RWPE1 (cell line): Measurements from ENCODE around the gene WDR45.
A peak's percentile ranks its signal among the peaks of the same experiment; 100 is the strongest.

ENCODE experiments used
- CTCF ChIA-PET: fragments of 350-600 bp; sonication (Branson Sonifier 250); formaldehyde crosslinking; extraction: SDS; loops from one replicate; lab custom pipeline; 2021; lab: Yijun Ruan, JAX
- POLR2A ChIA-PET: fragments of 400-600 bp; formaldehyde crosslinking; extraction: SDS; loops from one replicate; lab custom pipeline; 2020; ENCODE audit warnings: antibody characterized with exemption; ENCODE audit not compliant: low non-redundant PET; lab: Yijun Ruan, JAX
- DNase-seq: peaks from one replicate; pipeline ENCODE4 v3.0.0; 2012; ENCODE audit warnings: low spot score
- H3K27ac ChIP-seq: fragments of 450-650 bp; 2 replicates; pipeline ENCODE4 v1.5.1; 2017
- TF ChIP-seq, protein P1 (sequence below): fragments of 450-650 bp; conservative IDR thresholded peaks from 2 replicates; pipeline ENCODE4 v1.5.1; 2017; ENCODE audit warnings: low read depth, mild to moderate bottlenecking

The WDR45 gene

DNA sequence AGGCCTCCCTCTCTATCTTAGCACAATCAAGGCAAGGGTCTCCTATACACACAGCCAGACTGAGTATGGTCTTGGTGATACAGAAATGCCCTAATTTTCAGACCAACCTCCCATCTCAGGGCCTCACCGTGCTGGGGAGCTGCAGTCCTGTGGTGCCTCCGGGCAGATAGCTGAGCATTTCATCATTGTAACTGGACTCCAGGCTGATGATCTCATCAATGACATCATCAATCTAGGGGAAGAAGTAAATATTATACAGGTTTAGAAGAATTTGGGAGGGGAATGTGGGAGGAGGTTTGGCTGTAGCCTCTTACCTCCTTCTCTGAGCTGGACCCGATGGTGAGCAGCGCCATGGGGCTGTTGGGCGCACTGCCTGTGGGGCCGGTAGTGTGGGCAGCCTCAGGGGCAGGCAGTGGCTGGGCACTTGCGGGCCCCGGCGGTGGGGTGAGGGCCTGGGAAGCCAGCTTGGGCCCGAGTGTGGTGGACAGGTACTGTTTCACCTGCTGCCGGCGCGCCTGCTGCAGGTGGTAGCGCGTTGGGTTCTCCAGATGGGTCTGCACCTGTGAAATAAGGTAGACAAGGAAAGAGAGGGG, 41.7 kb downstream of the WDR45 start:
- POLR2A ChIA-PET = no interaction called here
- peak overlapping the region; percentile 91 for H3K27ac ChIP-seq

DNA sequence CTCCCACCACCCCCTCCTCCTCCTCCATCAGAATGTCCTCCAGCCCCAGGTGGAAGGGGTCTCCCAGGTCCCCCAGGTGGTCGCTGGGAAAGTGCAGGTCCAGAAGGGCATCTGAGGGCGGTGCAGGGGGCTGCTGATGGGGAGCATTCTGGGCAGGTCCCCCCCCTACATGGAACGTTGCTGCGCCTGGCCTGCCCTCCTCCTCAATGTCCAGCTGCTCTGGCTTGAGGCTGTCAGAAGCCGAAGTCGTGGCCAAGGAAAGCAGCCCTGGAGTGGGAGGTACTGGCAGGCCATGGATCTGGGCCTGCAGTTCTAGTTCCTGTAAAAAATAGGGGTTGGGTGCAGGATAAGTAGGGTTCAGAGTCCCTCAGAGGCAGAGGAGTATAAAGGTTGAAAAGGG, 49.4 kb downstream of the WDR45 start:
- no peak overlapping the region; the same call in 1 of the 2 replicates for H3K27ac ChIP-seq
- ChIA-PET CTCF (no interaction called here), POLR2A (no interaction called here)
- DNase-seq = no peak
- TF ChIP-seq, protein P1, sequence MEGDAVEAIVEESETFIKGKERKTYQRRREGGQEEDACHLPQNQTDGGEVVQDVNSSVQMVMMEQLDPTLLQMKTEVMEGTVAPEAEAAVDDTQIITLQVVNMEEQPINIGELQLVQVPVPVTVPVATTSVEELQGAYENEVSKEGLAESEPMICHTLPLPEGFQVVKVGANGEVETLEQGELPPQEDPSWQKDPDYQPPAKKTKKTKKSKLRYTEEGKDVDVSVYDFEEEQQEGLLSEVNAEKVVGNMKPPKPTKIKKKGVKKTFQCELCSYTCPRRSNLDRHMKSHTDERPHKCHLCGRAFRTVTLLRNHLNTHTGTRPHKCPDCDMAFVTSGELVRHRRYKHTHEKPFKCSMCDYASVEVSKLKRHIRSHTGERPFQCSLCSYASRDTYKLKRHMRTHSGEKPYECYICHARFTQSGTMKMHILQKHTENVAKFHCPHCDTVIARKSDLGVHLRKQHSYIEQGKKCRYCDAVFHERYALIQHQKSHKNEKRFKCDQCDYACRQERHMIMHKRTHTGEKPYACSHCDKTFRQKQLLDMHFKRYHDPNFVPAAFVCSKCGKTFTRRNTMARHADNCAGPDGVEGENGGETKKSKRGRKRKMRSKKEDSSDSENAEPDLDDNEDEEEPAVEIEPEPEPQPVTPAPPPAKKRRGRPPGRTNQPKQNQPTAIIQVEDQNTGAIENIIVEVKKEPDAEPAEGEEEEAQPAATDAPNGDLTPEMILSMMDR = no peak

More for the DNA sequence above, 41.7 kb downstream of the WDR45 start:
- TF ChIP-seq, protein P1 = no peak
- CTCF ChIA-PET = no interaction called here
- no peak for DNase-seq

DNA sequence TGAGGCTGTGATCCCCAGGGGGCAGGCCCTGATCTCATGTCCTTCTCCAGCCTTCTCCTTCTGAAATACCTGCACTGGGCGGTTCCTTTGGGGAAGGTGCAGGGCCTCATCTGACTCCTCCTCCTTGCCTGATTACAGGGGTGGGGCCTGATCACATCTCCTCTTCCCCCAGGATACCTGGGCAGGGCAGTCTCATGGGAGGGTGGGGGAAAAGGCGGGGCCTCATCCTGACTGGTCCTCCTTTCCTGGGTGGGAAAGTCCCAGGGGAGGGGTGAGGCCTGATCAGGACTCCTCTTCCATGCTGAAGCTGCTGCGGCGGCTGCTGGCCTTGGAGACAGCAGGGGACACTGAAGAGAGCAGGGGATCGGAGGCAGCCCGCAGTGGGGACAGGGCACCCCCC, 49.8 kb downstream of the WDR45 start:
- ChIA-PET CTCF (no interaction called here), POLR2A (no interaction called here)
- TF ChIP-seq, protein P1 = no peak
- peak overlapping the region; percentile 21 for H3K27ac ChIP-seq
- peak; percentile 79 for DNase-seq
